ENCODE data around the gene MED23.

MED23 gene

GRCh38 chr6:131652472-131652871, 24.4 kb upstream of the MED23 start:
- Mint-ChIP-seq H3K27ac (no peak overlapping the region), H3K9me3 (no peaks in the 10 kb centered on the region), H3K27me3 (ENCODE audit: low read depth) (no peaks in the 10 kb centered on the region), H3K36me3 (ENCODE audit: low read depth) (peaks cover 1% of the 10 kb centered on the region), H3K4me3 (no peak overlapping the region), H3K4me1 (ENCODE audit: low read depth) (peaks cover 18% of the 10 kb centered on the region)
- DNase-seq (ENCODE audit: low spot score): no peak

GRCh38 chr6:131651782-131652181, 23.7 kb upstream of the MED23 start:
- H3K4me3 Mint-ChIP-seq: no peak overlapping the region
- no peak overlapping the region for H3K27ac Mint-ChIP-seq
- H3K9me3 Mint-ChIP-seq: no peaks in the 10 kb centered on the region
- H3K4me1 Mint-ChIP-seq (ENCODE audit: low read depth): peaks cover 11% of the 10 kb centered on the region
- no peak for DNase-seq (ENCODE audit: low spot score)
- no peaks in the 10 kb centered on the region for H3K36me3 Mint-ChIP-seq (ENCODE audit: low read depth)
- no peaks in the 10 kb centered on the region for H3K27me3 Mint-ChIP-seq (ENCODE audit: low read depth)

GRCh38 chr6:131646249-131646670, 18.2 kb upstream of the MED23 start:
- peaks cover 3% of the 10 kb centered on the region for H3K9me3 Mint-ChIP-seq
- DNase-seq (ENCODE audit: low spot score): no peak
- H3K27me3 Mint-ChIP-seq (ENCODE audit: low read depth): no peaks in the 10 kb centered on the region
- no peak overlapping the region for H3K4me3 Mint-ChIP-seq
- H3K27ac Mint-ChIP-seq: no peak overlapping the region
- H3K4me1 Mint-ChIP-seq (ENCODE audit: low read depth): peaks cover 7% of the 10 kb centered on the region
- peaks cover 7% of the 10 kb centered on the region for H3K36me3 Mint-ChIP-seq (ENCODE audit: low read depth)

- Mint-ChIP-seq H3K36me3 (ENCODE audit: low read depth) (peaks cover 7% of the 10 kb centered on the region), H3K9me3 (peaks cover 3% of the 10 kb centered on the region), H3K27ac (no peak overlapping the region), H3K27me3 (ENCODE audit: low read depth) (no peaks in the 10 kb centered on the region), H3K4me3 (no peak overlapping the region), H3K4me1 (ENCODE audit: low read depth) (peaks cover 7% of the 10 kb centered on the region)
- no peak for DNase-seq (ENCODE audit: low spot score)
Observed at GRCh38 chr6:131645846-131646245, 17.8 kb upstream of the MED23 start.

- H3K4me3 Mint-ChIP-seq: no peak overlapping the region
- H3K27ac Mint-ChIP-seq: no peak overlapping the region
- no peaks in the 10 kb centered on the region for H3K27me3 Mint-ChIP-seq (ENCODE audit: low read depth)
- no peak for DNase-seq (ENCODE audit: low spot score)
- H3K9me3 Mint-ChIP-seq: peaks cover 3% of the 10 kb centered on the region
- peaks cover 7% of the 10 kb centered on the region for H3K36me3 Mint-ChIP-seq (ENCODE audit: low read depth)
- H3K4me1 Mint-ChIP-seq (ENCODE audit: low read depth): peaks cover 5% of the 10 kb centered on the region
Observed at GRCh38 chr6:131644921-131645320, 16.9 kb upstream of the MED23 start.

- Mint-ChIP-seq H3K27ac (no peak overlapping the region), H3K36me3 (ENCODE audit: low read depth) (peaks cover 7% of the 10 kb centered on the region), H3K27me3 (ENCODE audit: low read depth) (no peaks in the 10 kb centered on the region), H3K4me3 (no peak overlapping the region), H3K9me3 (peaks cover 3% of the 10 kb centered on the region), H3K4me1 (ENCODE audit: low read depth) (peaks cover 2% of the 10 kb centered on the region)
- DNase-seq (ENCODE audit: low spot score): no peak
Observed at GRCh38 chr6:131643855-131644460, 15.9 kb upstream of the MED23 start.

- Mint-ChIP-seq H3K4me1 (ENCODE audit: low read depth) (peaks cover 3% of the 10 kb centered on the region), H3K27ac (no peak overlapping the region), H3K9me3 (peaks cover 3% of the 10 kb centered on the region), H3K4me3 (no peak overlapping the region), H3K27me3 (ENCODE audit: low read depth) (no peaks in the 10 kb centered on the region), H3K36me3 (ENCODE audit: low read depth) (peaks cover 7% of the 10 kb centered on the region)
- no peak for DNase-seq (ENCODE audit: low spot score)
Observed at GRCh38 chr6:131642987-131643611, 15.1 kb upstream of the MED23 start.

- H3K36me3 Mint-ChIP-seq (ENCODE audit: low read depth): peaks cover 10% of the 10 kb centered on the region
- no peak overlapping the region for H3K4me3 Mint-ChIP-seq
- H3K27me3 Mint-ChIP-seq (ENCODE audit: low read depth): no peaks in the 10 kb centered on the region
- H3K9me3 Mint-ChIP-seq: peaks cover 3% of the 10 kb centered on the region
- H3K4me1 Mint-ChIP-seq (ENCODE audit: low read depth): peaks cover 6% of the 10 kb centered on the region
- DNase-seq (ENCODE audit: low spot score): no peak
- no peak overlapping the region for H3K27ac Mint-ChIP-seq
Observed at GRCh38 chr6:131642565-131642964, 14.5 kb upstream of the MED23 start.

GRCh38 chr6:131641554-131641953, 13.5 kb upstream of the MED23 start:
- Mint-ChIP-seq H3K27me3 (ENCODE audit: low read depth) (no peaks in the 10 kb centered on the region), H3K36me3 (ENCODE audit: low read depth) (peaks cover 10% of the 10 kb centered on the region), H3K27ac (peak overlapping the region; percentile 16), H3K4me3 (no peak overlapping the region), H3K9me3 (peaks cover 3% of the 10 kb centered on the region), H3K4me1 (ENCODE audit: low read depth) (peaks cover 9% of the 10 kb centered on the region)
- DNase-seq (ENCODE audit: low spot score): no peak

- Mint-ChIP-seq H3K4me3 (no peak overlapping the region), H3K27ac (no peak overlapping the region), H3K27me3 (ENCODE audit: low read depth) (no peaks in the 10 kb centered on the region), H3K9me3 (peaks cover 3% of the 10 kb centered on the region), H3K36me3 (ENCODE audit: low read depth) (peaks cover 10% of the 10 kb centered on the region), H3K4me1 (ENCODE audit: low read depth) (peaks cover 9% of the 10 kb centered on the region)
- DNase-seq (ENCODE audit: low spot score): no peak
Observed at GRCh38 chr6:131640576-131640975, 12.5 kb upstream of the MED23 start.

GRCh38 chr6:131640100-131640499, 12.1 kb upstream of the MED23 start:
- DNase-seq (ENCODE audit: low spot score): peak; percentile 25
- Mint-ChIP-seq H3K27me3 (ENCODE audit: low read depth) (no peaks in the 10 kb centered on the region), H3K4me3 (no peak overlapping the region), H3K9me3 (peaks cover 3% of the 10 kb centered on the region), H3K4me1 (ENCODE audit: low read depth) (peaks cover 9% of the 10 kb centered on the region), H3K27ac (no peak overlapping the region), H3K36me3 (ENCODE audit: low read depth) (peaks cover 10% of the 10 kb centered on the region)

- Mint-ChIP-seq H3K27ac (peak overlapping the region; percentile 54), H3K4me3 (peak overlapping the region; percentile 66)
- DNase-seq (ENCODE audit: low spot score): no peak
Observed at GRCh38 chr6:131638013-131638412, 10.0 kb upstream of the MED23 start.

GRCh38 chr6:131636880-131637792, 9.1 kb upstream of the MED23 start, which contains the start of gene ENPP3:
Gene ENPP3, plus strand, starts transcription at chr6:131637302. Its CDS starts 83 bp downstream, at chr6:131637385.
- Mint-ChIP-seq H3K27ac (peak within 1 kb of the TSS; percentile 54), H3K27me3 (ENCODE audit: low read depth) (no peaks in the 10 kb centered on the region), H3K36me3 (ENCODE audit: low read depth) (peaks cover 18% of the 10 kb centered on the region), H3K4me1 (ENCODE audit: low read depth) (peaks cover 9% of the 10 kb centered on the region), H3K9me3 (peaks cover 3% of the 10 kb centered on the region), H3K4me3 (peak within 1 kb of the TSS; percentile 66)
- DNase-seq (ENCODE audit: low spot score): no peak

More at GRCh38 chr6:131638013-131638412, 10.0 kb upstream of the MED23 start:
- Mint-ChIP-seq H3K27me3 (ENCODE audit: low read depth) (no peaks in the 10 kb centered on the region), H3K4me1 (ENCODE audit: low read depth) (peaks cover 9% of the 10 kb centered on the region), H3K9me3 (peaks cover 3% of the 10 kb centered on the region), H3K36me3 (ENCODE audit: low read depth) (peaks cover 18% of the 10 kb centered on the region)

Measured in T-helper 2 cell treated with Interferon-gamma antibody and Interleukin-4, amounts not matched to agents 5 μg/mL and 100 μg/mL, for 36 hours (primary cell).